ENCODE results near the gene SLU7. TPM values are rescaled to one million over a fixed set of nuclear protein-coding genes. Genes with fewer than 3 reads are reported as not detected.

The SLU7 gene
- 89.1 and 115 TPM in 2 replicates for total RNA-seq (2014; rRNA removed; shearing (Covaris generic))

GRCh38 chr5:160418561-160419457 lies at the start of gene SLU7:
TSS of gene SLU7 (minus strand) at chr5:160419081. CDS start at chr5:160415294, 3,787 bp downstream.

GRCh38 chr5:160421625-160422258 lies 2.9 kb upstream of the SLU7 start, which contains the start of gene PTTG1:
TSS of gene PTTG1 (plus strand) at chr5:160421855. CDS start at chr5:160422313, 458 bp downstream.

GRCh38 chr5:160399402-160400353 lies 19.2 kb downstream of the SLU7 start, which contains the start of gene FAM200C:
TSS of gene FAM200C (minus strand) at chr5:160400054. CDS start at chr5:160395490, 4,564 bp downstream.

GRCh38 chr5:160369990-160370712 lies 48.7 kb downstream of the SLU7 start, which contains the start of gene C1QTNF2:
TSS of gene C1QTNF2 (minus strand) at chr5:160370626. CDS start at chr5:160355011, 15,615 bp downstream.

Other genes starting within 250 kb of the SLU7 start
- gene FABP6, start 189.6 kb downstream of the SLU7 start, total RNA-seq (2014; rRNA removed; shearing (Covaris generic)) = 14.7 and 18.0 TPM in 2 replicates
- 15.5 and 18.9 TPM in 2 replicates for gene CCNJL, start 106.5 kb downstream of the SLU7 start, total RNA-seq (2014; rRNA removed; shearing (Covaris generic))
- 0.08 and 0.21 TPM in 2 replicates for gene C1QTNF2, start 48.5 kb downstream of the SLU7 start, total RNA-seq (2014; rRNA removed; shearing (Covaris generic))
- gene FAM200C, start 19.0 kb downstream of the SLU7 start, total RNA-seq (2014; rRNA removed; shearing (Covaris generic)) = 3.5 and 4.7 TPM in 2 replicates
- gene PTTG1, start 2.8 kb upstream of the SLU7 start, total RNA-seq (2014; rRNA removed; shearing (Covaris generic)) = 214 and 235 TPM in 2 replicates

Measured in A375 (cell line).